GM21576 (cell line): ENCODE results near the gene KXD1.
"Not testable (repeated sequence)": the region's sequence is repeated elsewhere in the genome, so short reads cannot be mapped to it uniquely, and the experiment has no call there.

ENCODE experiments used
- ATAC-seq: cut with Tn5 transposase; IDR thresholded peaks from one replicate; pipeline ENCODE4 v1.9.1; 2021; ENCODE audit warnings: mild to moderate bottlenecking, moderate library complexity; ENCODE audit not compliant: unreplicated experiment

The KXD1 gene

DNA sequence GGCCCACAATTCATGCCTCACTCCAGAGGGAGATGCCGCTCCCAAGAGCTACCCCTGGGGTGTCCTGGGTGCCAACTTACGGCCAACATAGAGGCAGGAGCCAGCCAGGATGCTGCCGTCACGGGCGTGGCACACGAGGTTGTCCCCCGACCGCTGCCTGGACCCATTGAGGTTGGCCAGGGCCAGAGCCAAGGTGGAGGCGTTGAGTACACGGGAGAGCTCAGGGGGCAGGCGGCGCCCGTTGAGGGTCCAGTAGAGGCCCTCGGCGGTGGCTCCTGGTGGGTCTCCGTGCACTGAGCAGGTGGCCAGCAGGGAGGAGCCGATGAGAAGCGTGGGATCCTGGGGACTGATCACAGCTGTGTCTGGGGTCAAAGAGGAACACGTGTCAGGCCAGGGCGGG is 41.8 kb downstream of the KXD1 start:
- ATAC-seq: no peak

DNA sequence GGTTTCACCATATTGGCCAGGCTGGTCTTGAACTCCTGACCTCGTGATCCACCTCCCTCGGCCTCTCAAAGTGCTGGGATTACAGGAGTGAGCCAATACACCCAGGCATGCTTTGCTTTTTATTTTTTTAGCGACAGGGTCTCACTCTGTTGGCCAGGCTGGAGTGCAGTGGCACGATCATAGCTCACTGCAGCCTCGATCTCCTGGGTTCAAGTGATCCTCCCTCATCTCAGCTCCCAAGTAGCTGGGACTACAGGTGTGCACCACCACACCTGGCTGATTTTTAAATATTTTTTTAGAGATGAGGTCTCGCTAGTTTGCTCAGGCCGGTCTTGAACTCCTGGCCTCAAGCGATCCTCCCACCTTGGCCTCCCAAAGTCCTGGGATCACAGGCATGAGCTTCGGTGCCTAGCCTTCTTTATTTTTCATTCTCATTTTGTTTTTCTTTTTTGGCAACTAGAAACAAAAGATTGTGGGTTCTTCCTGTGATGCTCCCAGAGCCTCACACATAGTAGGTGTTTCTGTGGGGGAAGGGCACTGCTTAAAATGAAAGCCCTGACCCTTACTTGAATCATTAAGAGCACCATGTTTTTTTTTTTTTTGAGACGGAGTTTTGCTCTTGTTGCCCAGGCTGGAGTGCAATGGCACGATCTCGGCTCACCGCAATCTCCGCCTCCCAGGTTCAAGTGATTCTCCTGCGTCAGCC is 43.2 kb downstream of the KXD1 start:
- not testable (repeated sequence) for ATAC-seq

DNA sequence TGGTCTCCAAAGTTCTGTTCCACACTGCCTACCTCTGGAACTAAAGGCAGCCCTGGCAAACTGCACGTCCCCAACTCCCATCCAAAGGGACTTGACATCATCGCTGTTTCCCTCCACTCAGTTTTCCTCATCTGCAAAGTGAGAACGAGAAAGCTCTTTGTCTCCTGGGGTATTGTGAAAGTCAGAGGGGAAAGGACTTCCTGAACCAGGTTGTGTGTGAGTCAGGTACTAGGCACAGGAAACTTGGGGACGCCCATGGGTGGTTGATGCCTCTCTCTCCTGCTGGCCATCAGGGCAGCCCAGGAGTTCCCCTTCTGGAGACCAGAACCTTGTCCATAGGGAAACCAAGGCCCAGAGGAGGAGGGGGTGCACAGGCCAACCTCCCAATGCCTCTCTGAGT is 44.2 kb downstream of the KXD1 start:
- no peak for ATAC-seq

DNA sequence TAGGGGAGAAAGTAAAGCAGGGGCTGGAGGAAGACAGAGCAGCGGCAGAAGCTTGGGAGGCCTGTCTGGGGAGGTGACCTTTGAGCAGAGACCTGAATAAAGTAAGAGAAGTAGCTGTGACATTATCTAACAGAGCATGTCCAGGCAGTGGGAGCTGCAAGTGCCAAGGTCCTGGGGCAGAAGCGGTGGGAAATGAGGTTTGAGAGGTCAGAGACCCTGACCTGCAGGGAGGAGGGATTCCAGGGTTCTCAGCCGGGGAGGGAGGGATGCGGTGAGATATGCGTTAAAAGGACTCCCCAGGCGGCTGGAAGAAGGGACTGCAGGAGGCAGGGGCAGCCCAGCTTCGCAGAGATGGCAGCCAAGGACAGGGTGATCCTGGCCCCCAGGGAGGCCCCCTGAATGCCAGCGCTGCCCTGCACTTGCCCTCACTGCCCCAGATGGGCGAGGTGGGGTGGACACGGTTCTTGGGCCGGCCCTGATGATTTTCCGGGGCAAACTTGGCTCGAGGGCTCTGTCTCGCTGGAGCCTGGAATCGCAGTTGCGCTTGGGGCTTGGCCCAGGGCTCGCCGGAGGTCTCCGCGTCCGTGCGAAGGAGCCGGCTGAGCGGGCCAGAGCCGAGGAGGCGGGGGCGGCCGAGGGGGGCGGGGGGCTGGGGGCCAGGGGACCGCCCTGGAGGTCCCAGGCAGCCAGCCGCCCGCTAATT is 45.7 kb downstream of the KXD1 start:
- no peak for ATAC-seq

- no peak for ATAC-seq
Measured at GRCh38 chr19:18603958-18604819, 46.5 kb downstream of the KXD1 start.

DNA sequence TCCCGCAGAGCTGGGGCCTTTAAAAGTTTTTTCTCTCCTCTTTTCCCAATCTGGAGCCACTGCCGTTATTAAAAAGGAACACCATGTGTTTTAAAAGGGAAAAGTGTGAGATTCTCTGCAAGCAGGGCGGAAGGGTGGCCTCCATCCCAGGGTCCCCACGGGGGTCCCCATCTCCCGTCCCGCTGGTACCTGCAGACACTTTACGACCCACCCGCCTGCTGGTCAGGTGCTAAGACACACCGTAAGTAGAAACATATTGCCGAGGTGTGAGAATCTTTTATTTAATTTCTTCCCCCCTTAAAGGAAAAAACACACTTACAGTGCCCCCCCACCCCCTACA is 47.1 kb downstream of the KXD1 start:
- ATAC-seq: no peak

- no peak for ATAC-seq
Measured at GRCh38 chr19:18605196-18605545, 47.5 kb downstream of the KXD1 start.

GRCh38 chr19:18605546-18606280 is 48.0 kb downstream of the KXD1 start:
- no peak for ATAC-seq

- no peak for ATAC-seq
Measured at GRCh38 chr19:18606281-18607225, 48.9 kb downstream of the KXD1 start, which contains the start of gene CRLF1. Gene CRLF1, minus strand, starts transcription at chr19:18606799. Its CDS starts 143 bp downstream, at chr19:18606656.

DNA sequence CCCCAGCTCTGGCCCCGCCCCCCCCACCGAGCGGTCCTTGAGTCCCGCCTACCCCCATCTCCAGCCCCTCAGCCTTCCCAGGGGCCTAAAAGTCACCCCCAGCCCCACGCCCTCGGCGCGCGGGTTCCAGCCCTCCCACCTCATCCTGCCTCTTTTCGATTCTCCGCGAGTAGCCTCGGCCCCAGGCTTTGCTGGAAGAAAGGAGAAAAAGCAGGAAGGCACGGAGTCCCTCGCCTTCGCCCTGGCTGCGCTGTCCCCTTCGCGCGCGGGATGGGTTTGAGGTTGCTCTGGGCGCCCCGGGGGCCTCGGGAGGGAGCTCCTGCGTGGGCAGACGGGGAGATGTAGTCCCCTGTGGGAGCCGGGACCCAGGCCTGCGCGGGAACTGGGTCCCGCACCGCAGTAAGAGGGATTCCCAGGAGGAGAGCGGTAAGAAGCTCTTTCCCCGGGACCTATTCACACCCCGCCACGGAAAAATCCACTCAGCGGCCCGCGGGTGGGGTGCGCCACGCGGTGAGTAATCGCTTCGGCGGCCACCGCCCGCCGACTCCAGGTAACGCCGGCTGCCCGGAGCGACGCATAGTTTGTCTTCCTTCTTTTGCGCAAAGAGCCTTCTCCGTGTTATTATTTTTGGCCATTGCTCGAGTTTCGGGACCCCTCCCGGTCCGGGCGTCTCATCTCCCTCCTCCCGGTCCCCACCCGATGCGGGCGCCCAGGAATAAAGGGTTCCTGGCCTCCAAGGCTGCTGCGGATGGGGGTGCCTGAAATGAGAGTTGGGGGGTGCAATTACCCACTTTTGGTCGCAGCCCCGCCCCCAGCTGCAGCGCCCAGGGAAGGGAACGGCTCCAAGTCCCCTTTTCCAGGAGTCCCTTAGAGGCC is 49.8 kb downstream of the KXD1 start:
- ATAC-seq: no peak

- ATAC-seq: no peak
Measured at GRCh38 chr19:18608102-18608804, 50.6 kb downstream of the KXD1 start.

GRCh38 chr19:18608805-18609716 is 51.4 kb downstream of the KXD1 start:
- no peak for ATAC-seq

- ATAC-seq: no peak
Measured at GRCh38 chr19:18609717-18610051, 52.0 kb downstream of the KXD1 start.

DNA sequence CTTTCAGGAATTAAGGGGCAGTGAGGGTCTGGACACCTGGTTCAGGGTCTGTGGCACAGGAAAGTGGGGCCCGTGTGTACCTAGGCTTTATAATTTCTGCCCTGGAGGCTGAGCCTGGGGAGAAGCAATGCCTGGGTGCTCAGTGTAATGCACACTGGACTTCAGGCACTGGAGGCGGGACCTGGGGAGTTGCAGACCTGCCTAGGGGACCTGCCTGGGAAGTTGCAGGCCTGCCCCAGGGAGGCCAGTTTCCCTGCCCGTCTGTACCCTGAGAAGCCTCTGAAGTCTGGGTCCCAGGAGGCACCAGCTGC is 52.5 kb downstream of the KXD1 start:
- ATAC-seq: no peak

DNA sequence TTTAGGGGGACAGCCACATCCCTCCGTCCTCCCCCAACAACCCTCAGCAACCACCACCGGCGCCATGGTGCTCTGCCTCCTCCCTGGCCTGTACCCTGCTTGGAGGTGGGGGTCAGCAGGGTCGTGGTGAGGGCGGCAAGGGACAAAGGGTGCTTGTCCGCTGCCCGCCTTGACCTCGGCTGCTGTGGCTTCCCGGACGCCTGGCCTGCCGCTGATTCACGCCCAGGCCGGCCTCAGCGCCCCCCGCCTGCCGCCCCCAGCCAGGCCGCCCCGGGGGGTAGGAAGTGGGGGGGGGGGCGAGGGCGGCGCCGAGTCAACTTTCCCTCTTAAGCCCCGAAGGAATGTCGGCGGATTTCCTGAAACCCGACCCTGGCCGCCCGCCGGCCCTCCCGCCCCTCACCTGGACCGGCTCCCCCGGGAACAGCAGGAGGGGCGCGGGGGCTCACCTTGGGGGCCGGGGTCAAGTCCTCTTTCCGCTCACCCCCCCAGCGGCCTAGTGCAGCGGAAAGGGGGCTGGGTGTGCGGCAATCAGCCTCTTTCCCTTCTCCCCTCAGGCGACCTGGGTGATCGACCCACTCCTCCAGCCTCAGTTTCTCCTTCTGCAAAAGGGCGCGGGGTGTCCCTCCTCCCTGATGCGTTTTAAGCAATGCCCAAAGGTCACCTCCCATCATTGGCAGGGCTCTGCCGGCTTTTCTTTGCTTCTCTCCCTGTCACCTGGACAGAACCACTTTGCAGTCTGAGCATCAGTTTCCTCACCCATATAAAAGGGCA is 53.1 kb downstream of the KXD1 start:
- ATAC-seq: no peak

DNA sequence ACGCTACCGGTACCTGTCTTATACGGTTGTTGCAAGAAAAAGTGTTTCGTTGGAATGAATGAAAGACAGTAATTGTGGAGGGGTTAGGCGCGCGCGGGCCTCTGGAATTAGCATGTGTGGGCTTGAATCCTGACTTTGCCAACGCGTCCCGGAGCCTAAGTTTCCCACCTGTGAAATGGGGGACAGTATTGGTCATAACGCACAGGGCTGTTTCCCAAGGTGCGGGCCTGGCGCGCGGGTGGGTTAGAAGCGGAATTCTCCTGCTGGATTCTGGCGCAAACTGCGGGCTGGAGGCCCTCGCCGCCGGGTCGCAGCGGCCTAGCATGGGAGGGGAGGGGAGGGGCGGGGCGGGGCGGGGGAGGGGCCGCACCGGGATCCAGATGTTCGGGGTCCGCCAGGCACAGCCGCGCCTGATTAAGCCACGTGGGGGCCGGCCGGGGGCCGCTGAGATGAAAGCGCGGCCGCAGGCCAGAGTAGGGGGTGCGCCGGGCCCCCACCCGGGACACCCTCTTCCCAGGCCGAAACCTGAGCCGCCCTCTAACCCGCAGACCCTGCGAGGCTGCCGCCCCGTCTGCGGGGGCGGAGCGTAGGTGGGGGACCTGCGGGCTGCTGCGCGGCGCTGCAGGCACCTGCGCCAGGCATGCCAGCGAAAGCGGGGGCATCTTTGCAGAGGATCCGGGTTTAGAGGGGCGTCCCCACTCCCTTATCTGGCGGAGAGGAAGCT is 53.8 kb downstream of the KXD1 start:
- no peak for ATAC-seq
